ENCODE results near the gene CAPN12. TPM values are rescaled to one million over a fixed set of nuclear protein-coding genes. Genes with fewer than 3 reads are reported as not detected.

Gene CAPN12
- total RNA-seq, 1 experiment from 2014 or later, result 8.8 TPM

- POLR2A ChIA-PET, result no interaction called here
These were observed 36.2 kb upstream of the CAPN12 start for GRCh38 chr19:38780443-38780842.

GRCh38 chr19:38778733-38779132, 34.5 kb upstream of the CAPN12 start:
- RAD21 ChIA-PET (ENCODE audit: low non-redundant PET in 1 of 2, low total read pairs in 2 of 2, uncharacterized antibody in 2 of 2, unreplicated experiment in 2 of 2), result no interaction called here
- Histone ChIP-seq H3K4me2 (ENCODE audit: low read length) (no peak overlapping the region), H2AFZ (ENCODE audit: low read depth, low read length, poor library complexity, severe bottlenecking) (no peak overlapping the region), H4K20me1 (ENCODE audit: insufficient read depth) (no peaks in the 10 kb centered on the region), H3K9ac (ENCODE audit: low read length) (no peak overlapping the region), H3K4me1 (ENCODE audit: control insufficient read depth in 1 of 2, insufficient read depth in 2 of 2, low read length in 2 of 2) (no peaks in the 10 kb centered on the region), H3K36me3 (ENCODE audit: control insufficient read depth in 1 of 2, insufficient read depth in 2 of 2, low read length in 2 of 2) (no peaks in the 10 kb centered on the region), H3K4me3 (replicated peaks in 1 of 2; ENCODE audit: low read depth in 1 of 2, low read length in 2 of 2) (no peak overlapping the region), H3K27ac (ENCODE audit: low read depth, low read length) (no peak overlapping the region), H3K9me3 (ENCODE audit: control insufficient read depth in 1 of 2, insufficient read depth in 1 of 2, low read depth in 1 of 2, low read length in 2 of 2) (no peaks in the 10 kb centered on the region), H3K27me3 (ENCODE audit: insufficient read depth, low read length) (no peaks in the 10 kb centered on the region), H3K9me2 (ENCODE audit: insufficient read depth) (no peaks in the 10 kb centered on the region), H3K79me2 (ENCODE audit: insufficient read depth, low read length) (no peaks in the 10 kb centered on the region)
- CTCF ChIA-PET, result no interaction called here
- POLR2A ChIA-PET, result interaction anchor here (0.6 to 1.4 kb wide), 2 partner anchors 44 to 86 kb away, joined by 3 read pairs; no protein-coding TSS in a partner anchor
- intact Hi-C loops (cut with micrococcal nuclease), result no loop called here
- no peak for DNase-seq (ENCODE audit: low read depth, low spot score)
- TF ChIP-seq CBX3 (IDR thresholded peaks at IDR 0.05; ENCODE audit: low read depth) (no peak), POLR2AphosphoS5 (IDR thresholded peaks at IDR 0.05; ENCODE audit: low read depth, low read length) (no peak), ZBTB33 (IDR thresholded peaks at IDR 0.05; ENCODE audit: extremely low read depth, insufficient replicate concordance, low read length) (no peak), RAD21 (IDR thresholded peaks at IDR 0.05; ENCODE audit: low read depth) (no peak), ELF1 (IDR thresholded peaks at IDR 0.05; ENCODE audit: borderline replicate concordance, low read depth) (no peak), EZH2 (IDR thresholded peaks at IDR 0.05) (no peak)
- no peak for ATAC-seq
- no TSS peak for BruUV-seq (replicated peaks)

More at GRCh38 chr19:38780443-38780842, 36.2 kb upstream of the CAPN12 start:
- Histone ChIP-seq H3K9me2 (ENCODE audit: insufficient read depth) (no peaks in the 10 kb centered on the region), H3K4me1 (ENCODE audit: control insufficient read depth in 1 of 2, insufficient read depth in 2 of 2, low read length in 2 of 2) (no peaks in the 10 kb centered on the region), H3K4me2 (ENCODE audit: low read length) (no peak overlapping the region), H4K20me1 (ENCODE audit: insufficient read depth) (no peaks in the 10 kb centered on the region), H3K9ac (ENCODE audit: low read length) (no peak overlapping the region), H3K79me2 (ENCODE audit: insufficient read depth, low read length) (no peaks in the 10 kb centered on the region), H3K36me3 (ENCODE audit: control insufficient read depth in 1 of 2, insufficient read depth in 2 of 2, low read length in 2 of 2) (no peaks in the 10 kb centered on the region), H3K27ac (ENCODE audit: low read depth, low read length) (no peak overlapping the region), H3K4me3 (replicated peaks in 1 of 2; ENCODE audit: low read depth in 1 of 2, low read length in 2 of 2) (no peak overlapping the region), H3K9me3 (ENCODE audit: control insufficient read depth in 1 of 2, insufficient read depth in 1 of 2, low read depth in 1 of 2, low read length in 2 of 2) (no peaks in the 10 kb centered on the region), H2AFZ (ENCODE audit: low read depth, low read length, poor library complexity, severe bottlenecking) (no peak overlapping the region), H3K27me3 (ENCODE audit: insufficient read depth, low read length) (no peaks in the 10 kb centered on the region)
- ATAC-seq (no peak), DNase-seq (ENCODE audit: low read depth, low spot score) (no peak)
- ChIA-PET CTCF (no interaction called here), RAD21 (ENCODE audit: low non-redundant PET in 1 of 2, low total read pairs in 2 of 2, uncharacterized antibody in 2 of 2, unreplicated experiment in 2 of 2) (no interaction called here)
- intact Hi-C loops (cut with micrococcal nuclease), result no loop called here
- BruUV-seq (replicated peaks), result no TSS peak
- no peak for TF ChIP-seq CEBPB (IDR thresholded peaks at IDR 0.05; ENCODE audit: low read depth)
